H1 (cell line): ENCODE data around the gene RGS9BP. TPM values are rescaled to one million over a fixed set of nuclear protein-coding genes. Genes with fewer than 3 reads are reported as not detected.

Experiments used
- EP300 ChIP-seq, 2 experiments: IDR thresholded peaks; 1 replicate in 1 of 2; 2 replicates in 1 of 2; pipeline ENCODE4 v1.6.1; 2011 to 2012; ENCODE audit warnings: low read depth in 2 of 2, low read length in 2 of 2, mild to moderate bottlenecking in 2 of 2, borderline replicate concordance in 1 of 2, inconsistent platforms in 1 of 2, moderate library complexity in 1 of 2
- FOSL1 ChIP-seq: IDR thresholded peaks from 2 replicates; pipeline ENCODE4 v1.6.1; 2011; ENCODE audit warnings: mild to moderate bottlenecking, low read depth, low read length, moderate library complexity; ENCODE audit not compliant: insufficient read depth
- polyA plus RNA-seq, 7 experiments: library from polyadenylated mRNA; depleted of rRNA in 3 of 7; stranded (reverse) in 5 of 7; unstranded in 2 of 7; fragments of >200 nt in 5 of 7; fragments of 200-250 nt in 2 of 7; gene quantifications; 1 replicate in 5 of 7; 2 replicates in 1 of 7; 4 replicates in 1 of 7; pipeline versions ENCODE4 v1.2.1 to v1.2.3, GENCODE V29; 2011 to 2013; ENCODE audit warnings: missing spikeins in 2 of 7, mixed read lengths in 2 of 7
- total RNA-seq: library from RNA; stranded (reverse); fragmentation: NEBNext Ultra II Directional; extraction: Animal tissue kit (Norgen Biotek cat#: 25700); gene quantifications from 2 replicates; pipeline ENCODE4 v1.2.1, GENCODE V29; 2021

The RGS9BP gene
- total and polyA plus RNA-seq, 2 of the 8 experiments (the other 6 are each of a cell fraction or from before 2014, with no cell fraction given) = 0.11 to 0.26 TPM

GRCh38 chr19:32680986-32681385, 5.3 kb downstream of the RGS9BP start (continued):
- no peak for TF ChIP-seq EP300 (IDR thresholded peaks at IDR 0.05; ENCODE audit: borderline replicate concordance in 1 of 2, low read depth in 2 of 2, low read length in 2 of 2)
- no peak for TF ChIP-seq FOSL1
- TF ChIP-seq, all 59 proteins: peak for 0
